Endodermal cell (in vitro differentiated cells): ENCODE measurements around the gene JPH2. TPM values are rescaled to one million over a fixed set of nuclear protein-coding genes. Genes with fewer than 3 reads are reported as not detected.

ENCODE experiments used
- DNase-seq: peaks from one replicate; pipeline ENCODE4 v3.0.0-alpha.2; 2017
- H3K27ac ChIP-seq: 2 replicates; pipeline ENCODE4 v1.5.1; 2013; ENCODE audit warnings: mild to moderate bottlenecking, low read depth, low read length, moderate library complexity
- H3K27me3 ChIP-seq: 2 replicates; pipeline ENCODE4 v1.6.1; 2013; ENCODE audit warnings: mild to moderate bottlenecking, low read length, moderate library complexity; ENCODE audit not compliant: insufficient read depth, control insufficient read depth, poor library complexity, severe bottlenecking
- H3K36me3 ChIP-seq: 2 replicates; pipeline ENCODE4 v1.7.0; 2013; ENCODE audit warnings: mild to moderate bottlenecking, low read length, moderate library complexity; ENCODE audit not compliant: control insufficient read depth, insufficient read depth
- H3K4me1 ChIP-seq: one replicate; pipeline ENCODE4 v1.7.0; 2013; ENCODE audit warnings: low read length; ENCODE audit not compliant: control insufficient read depth, insufficient read depth
- H3K4me3 ChIP-seq: 2 replicates; pipeline ENCODE4 v1.5.1; 2013; ENCODE audit warnings: mild to moderate bottlenecking, low read length, moderate library complexity
- H3K9ac ChIP-seq: 2 replicates; pipeline ENCODE4 v1.6.1; 2013; ENCODE audit warnings: mild to moderate bottlenecking, low read length, moderate library complexity; ENCODE audit not compliant: poor library complexity, severe bottlenecking; ENCODE audit errors: extremely low read depth
- H3K9me3 ChIP-seq: 2 replicates; pipeline ENCODE4 v1.6.1; 2013; ENCODE audit warnings: mild to moderate bottlenecking, low read length, moderate library complexity; ENCODE audit not compliant: control insufficient read depth
- H3K27ac Mint-ChIP-seq: 2 replicates; pipeline ENCODE4 v1.8.0; 2020; ENCODE audit warnings: mixed read lengths
- H3K27me3 Mint-ChIP-seq: 2 replicates; pipeline ENCODE4 v1.8.0; 2021; ENCODE audit warnings: mild to moderate bottlenecking, mixed read lengths; ENCODE audit not compliant: insufficient read depth
- H3K36me3 Mint-ChIP-seq: 2 replicates; pipeline ENCODE4 v1.8.0; 2020; ENCODE audit warnings: low read depth, mixed read lengths
- H3K4me1 Mint-ChIP-seq: 2 replicates; pipeline ENCODE4 v1.8.0; 2020; ENCODE audit warnings: mixed read lengths
- H3K4me3 Mint-ChIP-seq: 2 replicates; pipeline ENCODE4 v1.8.0; 2020; ENCODE audit warnings: mild to moderate bottlenecking, moderate library complexity, mixed read lengths
- H3K9me3 Mint-ChIP-seq: 2 replicates; pipeline ENCODE4 v1.8.0; 2020; ENCODE audit warnings: mild to moderate bottlenecking, mixed read lengths
- CTCF ChIP-seq: fragments of 200-600 bp; sonication (generic); conservative IDR thresholded peaks from 2 replicates; pipeline ENCODE4 v1.5.0; 2021; ENCODE audit warnings: antibody characterized with exemption, mild to moderate bottlenecking
- WGBS, 2 experiments: methylation state at CpG; one replicate each; pipeline versions ENCODE4 v1.1.5 to v1.1.7; 2013; ENCODE audit warnings: missing lambda C conversion rate in 2 of 2, mixed read lengths in 1 of 2; ENCODE audit not compliant: insufficient coverage in 1 of 2, insufficient read length in 1 of 2; 5-methylcytosine and 5-hydroxymethylcytosine counted together
- total RNA-seq, 2 donors: library from RNA; stranded (reverse); fragmentation: NEBNext Ultra II Directional in 1 of 2; extraction: Animal tissue kit (Norgen Biotek cat#: 25700) in 1 of 2; gene quantifications; 2 replicates in 1 of 2; 3 replicates in 1 of 2; pipeline ENCODE4 v1.2.1, GENCODE V29; 2021

JPH2 gene
- total RNA-seq, 2 donors from 2014 or later: 0.86 to 1.0 TPM

GRCh38 chr20:44097521-44098255, 89.3 kb downstream of the JPH2 start:
- H3K9me3 Mint-ChIP-seq: peaks cover 3% of the 10 kb centered on the region
- Histone ChIP-seq H3K4me3 (no peak overlapping the region), H3K4me1 (no peaks in the 10 kb centered on the region), H3K36me3 (no peaks in the 10 kb centered on the region), H3K9me3 (peaks cover 9% of the 10 kb centered on the region), H3K27ac (no peak overlapping the region), H3K27me3 (no peaks in the 10 kb centered on the region), H3K9ac (no peak overlapping the region)
- no peak overlapping the region for H3K4me3 Mint-ChIP-seq
- peaks cover 5% of the 10 kb centered on the region for H3K27me3 Mint-ChIP-seq
- H3K27ac Mint-ChIP-seq: no peak overlapping the region
- DNase-seq: no peak
- WGBS, 2 experiments: 95 to 97% methylated on average over 11 to 14 of the region's 14 CpGs
- no peaks in the 10 kb centered on the region for H3K36me3 Mint-ChIP-seq
- H3K4me1 Mint-ChIP-seq: peaks cover 3% of the 10 kb centered on the region
- TF ChIP-seq CTCF: no peak

GRCh38 chr20:44095831-44096230, 91.2 kb downstream of the JPH2 start:
- H3K9me3 Mint-ChIP-seq: no peaks in the 10 kb centered on the region
- peaks cover 4% of the 10 kb centered on the region for H3K4me1 Mint-ChIP-seq
- no peaks in the 10 kb centered on the region for H3K27me3 Mint-ChIP-seq
- no peak for DNase-seq
- 92 to 98% methylated on average over 4 to 7 of the region's 7 CpGs for WGBS, 2 experiments
- H3K27ac Mint-ChIP-seq: no peak overlapping the region
- no peak overlapping the region for H3K4me3 Mint-ChIP-seq
- no peak for TF ChIP-seq CTCF
- H3K36me3 ChIP-seq: no peaks in the 10 kb centered on the region
- no peaks in the 10 kb centered on the region for H3K9me3 ChIP-seq
- H3K4me3 ChIP-seq: no peak overlapping the region
- no peak overlapping the region for H3K27ac ChIP-seq
- no peaks in the 10 kb centered on the region for H3K36me3 Mint-ChIP-seq
- H3K27me3 ChIP-seq: no peaks in the 10 kb centered on the region
- no peaks in the 10 kb centered on the region for H3K4me1 ChIP-seq
- H3K9ac ChIP-seq: no peak overlapping the region

- H3K4me3 ChIP-seq: no peak overlapping the region
- no peaks in the 10 kb centered on the region for H3K9me3 Mint-ChIP-seq
- TF ChIP-seq CTCF: peak; percentile 42
- H3K36me3 ChIP-seq: no peaks in the 10 kb centered on the region
- H3K36me3 Mint-ChIP-seq: no peaks in the 10 kb centered on the region
- H3K27ac Mint-ChIP-seq: no peak overlapping the region
- no peak for DNase-seq
- H3K9ac ChIP-seq: no peak overlapping the region
- no peaks in the 10 kb centered on the region for H3K9me3 ChIP-seq
- no peaks in the 10 kb centered on the region for H3K27me3 ChIP-seq
- H3K4me3 Mint-ChIP-seq: no peak overlapping the region
- no peak overlapping the region for H3K27ac ChIP-seq
- no peaks in the 10 kb centered on the region for H3K4me1 ChIP-seq
- H3K4me1 Mint-ChIP-seq: peaks cover 4% of the 10 kb centered on the region
- 72 to 80% methylated on average over 1 to 2 of the region's 2 CpGs for WGBS, 2 experiments
- no peaks in the 10 kb centered on the region for H3K27me3 Mint-ChIP-seq
Observed at GRCh38 chr20:44093249-44093582, 93.8 kb downstream of the JPH2 start.
